Measurements from ENCODE around the gene FHIT.

- TF ChIP-seq CTCF (IDR thresholded peaks at IDR 0.05) (no peak), POLR2A (IDR thresholded peaks at IDR 0.05) (no peak), POLR2AphosphoS5 (IDR thresholded peaks at IDR 0.05) (no peak), EP300 (IDR thresholded peaks at IDR 0.05; ENCODE audit: low read depth) (no peak)
These were observed 1195.5 kb downstream of the FHIT start for GRCh38 chr3:60055765-60056164.

Data from transverse colon (tissue), 4 donors.